HCT116 (cell line): Measurements from ENCODE around the gene DR1. TPM values are rescaled to one million over a fixed set of nuclear protein-coding genes. Genes with fewer than 3 reads are reported as not detected.

Experiments used
- ATAC-seq: fragments of 200-7000 bp; cut with Tn5 transposase; 2 replicates; pipeline ENCODE4 v1.9.1; 2020; ENCODE audit warnings: mild to moderate bottlenecking, moderate library complexity
- BruUV-seq: library from RNA; stranded (reverse); fragments of 400-500 nt; replicated peaks from 2 replicates; lab custom pipeline; 2021; lab: Mats Ljungman, UMichigan
- CTCF ChIA-PET: fragments of 300-600 bp; sonication (Branson Sonifier 250); formaldehyde crosslinking; loops from one replicate; lab custom pipeline; 2021; ENCODE audit warnings: antibody characterized with exemption; lab: Charles Lee
- POLR2A ChIA-PET: fragments of 300-600, 350-600 bp; sonication (Branson Sonifier 250); formaldehyde crosslinking; loops from one replicate; lab custom pipeline; 2021; ENCODE audit warnings: antibody characterized with exemption; lab: Charles Lee
- RAD21 ChIA-PET, 2 experiments: fragments of 300-600 bp; sonication (Branson Sonifier 250); formaldehyde crosslinking; loops; one replicate each; lab custom pipeline; 2023; ENCODE audit warnings: low total read pairs in 2 of 2; ENCODE audit not compliant: uncharacterized antibody in 2 of 2, unreplicated experiment in 2 of 2, low non-redundant PET in 1 of 2; lab: Charles Lee
- DNase-seq: peaks from one replicate; pipeline ENCODE4 v3.0.0-alpha.2; 2010; ENCODE audit warnings: low read depth, low spot score
- H2AFZ ChIP-seq: fragments of 200-600 bp; shearing (Covaris generic), sonication (generic); 2 replicates; pipeline ENCODE4 v1.6.1; 2017; ENCODE audit warnings: low read depth, mixed run types, mixed read lengths, antibody characterized with exemption, low read length; ENCODE audit not compliant: poor library complexity, severe bottlenecking
- H3K27ac ChIP-seq: 2 replicates; pipeline ENCODE4 v1.5.1; 2012; ENCODE audit warnings: low read depth, low read length
- H3K27me3 ChIP-seq: fragments of 200-600 bp; sonication (generic); 2 replicates; pipeline ENCODE4 v1.6.1; 2016; ENCODE audit warnings: mixed run types, low read length, mixed read lengths; ENCODE audit not compliant: insufficient read depth
- H3K36me3 ChIP-seq, 2 experiments: fragments of 200-500 bp in 1 of 2; fragments of 200-600 bp in 1 of 2; sonication (Bioruptor generic) in 1 of 2; sonication (generic) in 1 of 2; 2 replicates each; pipeline versions ENCODE4 v1.5.1 to v1.6.1; 2014 to 2016; ENCODE audit warnings: low read length in 2 of 2, inconsistent platforms in 1 of 2, mixed read lengths in 1 of 2, mixed run types in 1 of 2; ENCODE audit not compliant: insufficient read depth in 2 of 2, control insufficient read depth in 1 of 2
- H3K4me1 ChIP-seq, 2 experiments: fragments of 200-600 bp in 1 of 2; sonication (generic) in 1 of 2; 2 replicates each; pipeline versions ENCODE4 v1.5.1 to v1.6.1; 2012 to 2017; ENCODE audit warnings: low read length in 2 of 2, inconsistent platforms in 1 of 2, mild to moderate bottlenecking in 1 of 2, mixed read lengths in 1 of 2, mixed run types in 1 of 2, moderate library complexity in 1 of 2; ENCODE audit not compliant: insufficient read depth in 2 of 2, control insufficient read depth in 1 of 2
- H3K4me2 ChIP-seq: fragments of 200-600 bp; sonication (generic); 2 replicates; pipeline ENCODE4 v1.6.1; 2017; ENCODE audit warnings: mixed run types, low read length, mixed read lengths
- H3K4me3 ChIP-seq, 2 experiments: fragments of 200-600 bp in 1 of 2; sonication (generic) in 1 of 2; replicated peaks in 1 of 2; 2 replicates each; pipeline ENCODE4 v1.5.1; 2011 to 2016; ENCODE audit warnings: low read length in 2 of 2, control low read depth in 1 of 2, low read depth in 1 of 2, mild to moderate bottlenecking in 1 of 2, mixed read lengths in 1 of 2, mixed run types in 1 of 2
- H3K79me2 ChIP-seq: fragments of 200-600 bp; sonication (generic); 2 replicates; pipeline ENCODE4 v1.6.1; 2017; ENCODE audit warnings: mild to moderate bottlenecking, mixed run types, low read length, moderate library complexity, mixed read lengths; ENCODE audit not compliant: insufficient read depth
- H3K9ac ChIP-seq: fragments of 200-600 bp; sonication (generic); 2 replicates; pipeline ENCODE4 v1.6.1; 2016; ENCODE audit warnings: low read length, mixed read lengths
- H3K9me2 ChIP-seq: fragments of 200-600 bp; sonication (generic), shearing (Covaris generic); 2 replicates; pipeline ENCODE4 v1.6.1; 2017; ENCODE audit warnings: mixed run types, mild to moderate bottlenecking, moderate library complexity; ENCODE audit not compliant: insufficient read depth
- H3K9me3 ChIP-seq, 2 experiments: fragments of 200-500 bp in 1 of 2; fragments of 200-600 bp in 1 of 2; sonication (Bioruptor generic) in 1 of 2; sonication (generic) in 1 of 2; 2 replicates each; pipeline ENCODE4 v1.6.1; 2014 to 2017; ENCODE audit warnings: low read length in 2 of 2, mixed read lengths in 2 of 2, inconsistent platforms in 1 of 2, low read depth in 1 of 2, mild to moderate bottlenecking in 1 of 2, mixed run types in 1 of 2, moderate library complexity in 1 of 2; ENCODE audit not compliant: control insufficient read depth in 1 of 2, insufficient read depth in 1 of 2
- H4K20me1 ChIP-seq: fragments of 200-600 bp; sonication (generic), shearing (Covaris generic); 2 replicates; pipeline ENCODE4 v1.6.1; 2017; ENCODE audit warnings: mixed run types, mild to moderate bottlenecking, moderate library complexity; ENCODE audit not compliant: insufficient read depth
- CBX3 ChIP-seq: IDR thresholded peaks from 2 replicates; pipeline ENCODE4 v1.6.1; 2012; ENCODE audit warnings: low read depth
- CEBPB ChIP-seq: IDR thresholded peaks from 2 replicates; pipeline ENCODE4 v1.6.1; 2012; ENCODE audit warnings: low read depth
- EGR1 ChIP-seq: IDR thresholded peaks from 2 replicates; pipeline ENCODE4 v1.6.1; 2012; ENCODE audit warnings: low read depth
- EZH2 ChIP-seq: fragments of 200-600 bp; sonication (generic); IDR thresholded peaks from 2 replicates; pipeline ENCODE4 v1.6.1; 2017; ENCODE audit warnings: antibody characterized with exemption, mixed run types
- FOSL1 ChIP-seq: IDR thresholded peaks from 2 replicates; pipeline ENCODE4 v1.6.1; 2012; ENCODE audit warnings: low read depth
- JUND ChIP-seq: IDR thresholded peaks from 2 replicates; pipeline ENCODE4 v1.6.1; 2012
- POLR2A ChIP-seq: IDR thresholded peaks from 2 replicates; pipeline ENCODE4 v1.7.0; 2011; ENCODE audit warnings: borderline replicate concordance; ENCODE audit not compliant: insufficient read depth, insufficient read length; ENCODE audit errors: extremely low read depth
- POLR2AphosphoS5 ChIP-seq: IDR thresholded peaks from 2 replicates; pipeline ENCODE4 v1.6.1; 2011; ENCODE audit warnings: mild to moderate bottlenecking, low read depth, low read length, moderate library complexity
- RAD21 ChIP-seq: IDR thresholded peaks from 2 replicates; pipeline ENCODE4 v1.6.1; 2012; ENCODE audit warnings: low read depth, mild to moderate bottlenecking
- SIN3A ChIP-seq: IDR thresholded peaks from 2 replicates; pipeline ENCODE4 v1.6.1; 2012; ENCODE audit warnings: low read depth
- SP1 ChIP-seq: IDR thresholded peaks from 2 replicates; pipeline ENCODE4 v1.6.1; 2012; ENCODE audit warnings: low read depth
- SRF ChIP-seq: IDR thresholded peaks from 2 replicates; pipeline ENCODE4 v1.6.1; 2012; ENCODE audit warnings: low read depth
- TCF7L2 ChIP-seq: IDR thresholded peaks from 2 replicates; pipeline ENCODE4 v1.7.0; 2011; ENCODE audit warnings: borderline replicate concordance, inconsistent platforms; ENCODE audit not compliant: insufficient read depth, insufficient read length; ENCODE audit errors: extremely low read depth
- ZFX ChIP-seq: fragments of 450-650 bp; IDR thresholded peaks from 2 replicates; pipeline ENCODE4 v1.6.1; 2017
- intact Hi-C: fragments of 100-400 bp; cut with micrococcal nuclease; formaldehyde crosslinking; loops from 2 replicates; pipeline ENCODE4 v1.10.0; 2022
- total RNA-seq: library from RNA; stranded (reverse); gene quantifications from one replicate; pipeline ENCODE4 v1.2.1, GENCODE V29; 2021; ENCODE audit not compliant: unreplicated experiment
- TF ChIP-seq, protein P1 (sequence below): IDR thresholded peaks from 2 replicates; pipeline ENCODE4 v1.6.1; 2011; ENCODE audit warnings: mild to moderate bottlenecking, low read length, moderate library complexity; ENCODE audit not compliant: insufficient replicate concordance; ENCODE audit errors: extremely low read depth
- TF ChIP-seq, protein P2 (sequence below): IDR thresholded peaks from 2 replicates; pipeline ENCODE4 v1.6.1; 2012

Gene DR1
- total RNA-seq, 1 experiment from 2014 or later: 73.8 TPM

DNA sequence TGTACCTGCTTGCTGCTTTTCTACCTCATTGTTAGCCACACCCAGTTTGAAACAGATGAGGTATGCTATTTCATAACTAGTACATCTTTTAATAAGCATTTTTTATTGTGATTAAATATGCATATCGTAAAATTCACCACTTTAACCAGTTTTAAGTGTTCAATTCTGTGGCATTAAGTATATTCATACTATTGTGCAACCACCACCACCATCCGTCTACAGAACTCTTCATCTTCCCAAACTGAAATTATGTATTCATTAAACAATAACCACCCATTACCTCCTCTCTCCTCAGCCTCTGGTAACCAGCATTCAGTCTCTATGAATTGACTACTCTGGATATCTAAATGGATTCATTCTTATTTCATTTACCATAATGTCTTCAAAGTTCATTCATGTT lies 20.1 kb downstream of the DR1 start (continued):
- TF ChIP-seq POLR2AphosphoS5: no peak
- no peak for TF ChIP-seq ZFX
- no peak for TF ChIP-seq CBX3
- TF ChIP-seq TCF7L2: no peak
- no peak for TF ChIP-seq SP1
- no peak for TF ChIP-seq RAD21

DNA sequence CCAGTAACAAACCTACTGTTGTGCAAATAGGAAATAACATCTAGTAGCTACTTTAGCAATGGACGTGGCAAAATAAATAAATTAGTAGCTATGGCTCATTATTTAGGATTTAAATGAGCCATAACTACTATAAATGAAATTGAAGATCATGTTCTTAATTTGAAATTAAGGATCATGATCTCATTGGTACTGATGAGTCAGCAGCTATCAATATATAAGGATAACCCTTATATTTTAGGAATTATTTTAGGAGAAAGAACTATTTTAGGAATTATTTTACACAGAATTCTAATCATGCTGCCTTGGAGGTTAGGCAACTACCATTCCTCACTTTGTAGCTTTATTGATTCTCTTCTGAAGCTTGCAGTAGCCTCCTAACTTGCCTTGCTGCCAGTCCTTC lies 24.0 kb downstream of the DR1 start:
- no peak overlapping the region for H3K27ac ChIP-seq
- intact Hi-C loops: no loop called here
- DNase-seq (no peak), ATAC-seq (no peak)
- ChIA-PET RAD21 (no interaction called here), CTCF (no interaction called here), POLR2A (no interaction called here)
- H3K4me3 ChIP-seq: no peak overlapping the region
- BruUV-seq: no TSS peak
- TF ChIP-seq EGR1 (no peak), EZH2 (no peak)
- H4K20me1 ChIP-seq: no peaks in the 10 kb centered on the region
- H3K4me1 ChIP-seq: no peaks in the 10 kb centered on the region
- H3K79me2 ChIP-seq: peaks cover 11% of the 10 kb centered on the region; the same call in 1 of the 2 replicates
- H3K9me2 ChIP-seq: no peaks in the 10 kb centered on the region
- H2AFZ ChIP-seq: no peak overlapping the region
- H3K9ac ChIP-seq: no peak overlapping the region
- H3K9me3 ChIP-seq: no peaks in the 10 kb centered on the region
- H3K4me2 ChIP-seq: no peak overlapping the region
- H3K36me3 ChIP-seq: peaks cover 4 to 8% of the 10 kb centered on the region in 2 experiments; a peak in 3 of 4 replicates
- no peaks in the 10 kb centered on the region for H3K27me3 ChIP-seq

DNA sequence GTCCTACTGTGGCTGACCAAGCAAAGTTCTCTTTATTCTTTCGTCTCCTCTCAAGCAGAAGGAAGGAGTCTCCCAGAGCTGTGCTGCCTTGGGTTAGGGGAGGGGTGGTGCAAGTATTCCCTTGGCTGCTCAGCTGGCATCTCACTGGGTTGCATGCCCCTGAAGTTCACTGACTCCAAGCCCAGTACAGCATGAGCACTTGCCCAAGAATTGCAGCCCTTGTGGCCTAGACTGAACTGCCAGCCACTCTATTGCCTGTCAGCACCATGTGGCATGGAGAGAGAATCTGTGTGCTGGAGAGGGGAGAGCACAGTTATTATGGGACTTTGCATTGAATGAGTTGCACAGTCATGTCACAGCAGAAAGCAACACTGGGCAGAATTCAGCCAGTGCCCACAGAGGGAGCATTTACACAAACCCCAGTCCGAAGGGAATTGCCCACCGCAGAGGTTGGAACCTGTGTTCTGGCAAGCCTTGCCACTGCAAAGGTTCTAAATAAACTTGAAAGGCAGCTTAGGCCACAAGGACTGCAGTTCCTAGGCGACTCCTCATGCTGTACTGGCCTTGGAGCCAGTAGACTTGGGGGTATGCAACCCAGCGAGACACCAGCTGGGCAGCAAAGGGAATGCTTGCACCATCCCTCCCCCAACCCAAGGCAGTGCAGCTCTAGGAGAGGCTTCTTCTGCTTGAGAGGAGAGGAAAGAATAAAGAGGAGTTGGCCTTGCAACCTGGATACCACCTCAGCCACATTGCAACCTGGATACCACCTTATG lies 28.8 kb downstream of the DR1 start:
- ChIA-PET RAD21 (no interaction called here), POLR2A (no interaction called here), CTCF (no interaction called here)
- Histone ChIP-seq H3K4me3 (no peak overlapping the region), H3K4me2 (no peak overlapping the region), H3K9me3 (no peaks in the 10 kb centered on the region), H3K27me3 (no peaks in the 10 kb centered on the region), H3K36me3 (no peaks in the 10 kb centered on the region), H3K27ac (no peak overlapping the region), H3K79me2 (no peaks in the 10 kb centered on the region), H3K9ac (no peak overlapping the region), H3K9me2 (no peaks in the 10 kb centered on the region), H3K4me1 (no peaks in the 10 kb centered on the region), H2AFZ (no peak overlapping the region), H4K20me1 (no peaks in the 10 kb centered on the region)
- no TSS peak for BruUV-seq
- ATAC-seq: no peak
- intact Hi-C loops: no loop called here
- DNase-seq: no peak
- TF ChIP-seq JUND (no peak), SP1 (no peak), CBX3 (no peak), SRF (no peak), POLR2AphosphoS5 (no peak), EZH2 (no peak), POLR2A (no peak), SIN3A (no peak), CEBPB (no peak), EGR1 (no peak), FOSL1 (no peak), RAD21 (no peak)
- TF ChIP-seq, protein P1, sequence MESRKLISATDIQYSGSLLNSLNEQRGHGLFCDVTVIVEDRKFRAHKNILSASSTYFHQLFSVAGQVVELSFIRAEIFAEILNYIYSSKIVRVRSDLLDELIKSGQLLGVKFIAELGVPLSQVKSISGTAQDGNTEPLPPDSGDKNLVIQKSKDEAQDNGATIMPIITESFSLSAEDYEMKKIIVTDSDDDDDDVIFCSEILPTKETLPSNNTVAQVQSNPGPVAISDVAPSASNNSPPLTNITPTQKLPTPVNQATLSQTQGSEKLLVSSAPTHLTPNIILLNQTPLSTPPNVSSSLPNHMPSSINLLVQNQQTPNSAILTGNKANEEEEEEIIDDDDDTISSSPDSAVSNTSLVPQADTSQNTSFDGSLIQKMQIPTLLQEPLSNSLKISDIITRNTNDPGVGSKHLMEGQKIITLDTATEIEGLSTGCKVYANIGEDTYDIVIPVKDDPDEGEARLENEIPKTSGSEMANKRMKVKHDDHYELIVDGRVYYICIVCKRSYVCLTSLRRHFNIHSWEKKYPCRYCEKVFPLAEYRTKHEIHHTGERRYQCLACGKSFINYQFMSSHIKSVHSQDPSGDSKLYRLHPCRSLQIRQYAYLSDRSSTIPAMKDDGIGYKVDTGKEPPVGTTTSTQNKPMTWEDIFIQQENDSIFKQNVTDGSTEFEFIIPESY: no peak
- TF ChIP-seq, protein P2, sequence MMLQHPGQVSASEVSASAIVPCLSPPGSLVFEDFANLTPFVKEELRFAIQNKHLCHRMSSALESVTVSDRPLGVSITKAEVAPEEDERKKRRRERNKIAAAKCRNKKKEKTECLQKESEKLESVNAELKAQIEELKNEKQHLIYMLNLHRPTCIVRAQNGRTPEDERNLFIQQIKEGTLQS: no peak
